Stimulated activated CD4-positive, alpha-beta T cell treated with anti-CD3 and anti-CD28 coated beads, TNF-alpha, amount 100 ng/mL, for 4 hours (primary cell): ENCODE results near the gene ASCC3.

Experiments
- DNase-seq, 3 experiments: peaks; one replicate each; pipeline ENCODE4 v3.0.0-alpha.2; 2020; ENCODE audit warnings: low read depth in 3 of 3

ASCC3 gene

DNA sequence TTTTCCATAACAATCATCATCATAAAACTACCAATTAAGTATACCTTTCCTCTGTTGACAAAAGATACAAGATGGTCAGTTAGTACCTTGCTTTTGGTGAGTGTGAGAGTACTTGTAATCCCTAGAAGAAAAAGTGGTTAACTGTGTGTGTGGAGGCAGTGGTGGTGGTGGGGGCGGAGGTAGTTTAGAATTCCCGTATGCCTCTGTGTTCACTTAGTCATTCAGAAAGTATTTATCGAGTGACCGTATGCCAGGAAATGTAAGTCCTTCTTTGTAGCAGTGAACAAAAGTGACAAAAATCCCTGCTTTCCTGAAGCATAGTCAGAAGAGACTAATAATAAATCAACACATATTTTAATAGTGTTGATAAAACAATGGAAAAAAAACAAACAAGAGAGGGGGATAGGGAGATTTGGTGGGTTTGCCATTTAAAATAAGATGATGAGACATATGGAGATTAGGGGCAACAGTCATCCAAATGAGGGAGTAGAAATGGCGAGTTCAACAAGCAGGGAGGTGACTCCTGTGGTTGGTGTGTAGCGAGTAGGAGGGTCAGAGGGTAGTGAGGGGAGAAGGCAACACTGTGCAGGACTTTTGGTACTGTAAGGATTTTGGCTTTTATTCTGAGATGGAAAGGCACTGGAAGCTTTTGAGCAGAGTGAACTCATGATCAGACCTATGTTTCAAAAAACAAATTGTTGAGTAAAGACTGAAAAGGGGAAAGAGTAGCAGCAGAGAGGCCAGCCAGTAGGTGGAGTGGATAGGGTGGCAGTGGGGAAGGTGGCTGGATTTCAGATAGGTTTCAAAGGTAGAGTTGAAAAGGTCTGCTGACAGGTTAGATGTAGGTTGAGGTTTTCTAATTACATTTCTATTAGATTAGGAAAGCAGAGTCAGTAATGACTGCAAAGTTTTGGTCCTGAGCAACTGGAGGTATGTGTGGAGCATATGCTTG is 376.1 kb downstream of the ASCC3 start:
- no peak for DNase-seq

DNA sequence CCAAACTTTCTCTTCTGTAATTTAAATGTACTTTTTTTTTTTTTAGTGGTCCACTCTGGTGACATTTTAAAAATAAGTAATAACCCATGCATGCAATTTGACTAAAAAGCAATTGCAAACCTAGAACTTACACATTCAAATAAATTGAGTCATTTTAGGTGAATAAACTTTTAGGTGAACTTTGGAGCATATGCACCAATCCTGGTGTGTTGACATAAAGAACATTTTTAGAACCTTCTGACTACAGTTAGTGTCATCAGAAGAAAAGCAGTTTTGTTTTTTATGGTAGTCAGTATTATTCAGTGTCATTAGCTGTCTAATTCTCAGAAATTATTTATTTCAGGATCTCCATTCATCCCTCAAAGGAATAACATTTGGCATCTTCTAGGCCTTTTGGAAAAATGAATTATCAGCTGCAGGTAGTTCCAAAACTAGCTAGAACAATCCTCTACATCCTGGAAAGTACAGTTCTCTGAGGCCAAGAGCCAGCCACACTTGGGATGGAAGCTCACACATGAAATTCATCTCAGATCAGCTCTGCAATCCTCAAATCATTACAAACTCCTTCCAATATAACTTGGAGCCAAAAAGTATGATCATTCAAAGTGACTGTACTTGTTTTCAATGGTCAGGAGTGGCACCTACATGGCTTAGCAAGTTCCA is 378.0 kb downstream of the ASCC3 start:
- no peak for DNase-seq

DNA sequence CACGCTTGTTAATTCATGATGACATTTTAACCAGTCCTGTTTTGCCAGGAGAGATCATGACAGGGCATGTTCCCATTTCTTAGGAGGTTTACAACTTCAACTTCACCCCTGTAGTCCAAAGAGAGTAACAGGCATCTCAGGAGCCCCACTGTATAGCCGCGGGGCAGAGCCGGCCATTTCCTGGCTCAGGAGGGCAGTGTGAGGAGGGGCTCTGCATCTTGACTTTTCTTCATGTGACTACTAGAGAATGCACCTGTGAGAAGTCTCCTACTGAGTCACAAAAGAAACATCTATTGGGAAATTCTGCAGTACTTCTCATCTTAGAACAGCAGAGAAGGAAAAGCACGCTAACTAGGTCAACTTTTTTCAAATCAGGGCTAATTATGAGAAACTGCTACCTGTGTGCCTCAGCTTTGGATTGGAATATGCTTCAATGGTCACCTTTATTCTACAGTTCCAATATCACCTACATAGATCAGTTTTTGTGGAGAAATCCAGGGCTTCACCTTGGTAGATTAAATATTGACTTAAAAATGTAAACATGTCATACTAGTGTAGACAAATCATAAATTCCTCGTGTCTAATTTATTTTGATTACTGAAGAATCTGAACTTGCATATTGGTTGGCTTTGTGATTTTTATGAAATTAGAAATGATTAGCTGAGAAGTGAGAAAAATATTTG is 387.8 kb downstream of the ASCC3 start:
- no peak for DNase-seq

DNA sequence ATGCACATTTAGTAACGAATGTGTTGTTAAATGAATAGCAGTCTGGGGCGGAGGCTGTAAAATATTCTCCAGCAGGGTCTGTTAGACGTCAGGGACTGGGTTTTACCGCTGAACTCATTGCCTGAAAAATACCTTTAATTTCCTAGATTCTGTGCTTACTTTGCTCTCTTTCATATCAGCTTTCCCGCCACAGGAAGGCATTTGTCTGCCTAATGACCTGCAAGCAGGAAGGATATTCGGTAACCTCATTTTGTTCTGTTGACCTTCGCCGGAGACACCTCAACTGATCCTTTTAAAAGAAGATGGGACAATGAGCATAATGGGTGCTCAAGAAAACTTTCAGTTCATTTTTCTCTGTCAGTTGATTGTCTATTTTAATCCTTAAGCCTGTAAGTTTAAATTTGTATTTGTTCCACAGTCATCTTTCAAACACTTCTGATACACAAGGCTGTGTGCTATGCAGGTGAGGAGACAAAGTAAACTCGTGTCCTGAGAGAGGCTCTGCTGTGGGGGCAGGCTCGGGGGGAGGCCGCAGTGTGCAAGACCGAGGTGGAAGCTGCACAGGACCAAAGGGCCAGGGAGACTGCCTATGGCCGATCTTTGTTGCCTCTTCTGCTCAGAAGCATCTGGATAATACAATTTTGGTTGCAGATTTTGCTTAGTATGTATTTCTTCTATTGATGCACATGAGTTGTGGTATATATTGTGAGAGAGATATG is 389.0 kb downstream of the ASCC3 start:
- DNase-seq, result no peak

DNA sequence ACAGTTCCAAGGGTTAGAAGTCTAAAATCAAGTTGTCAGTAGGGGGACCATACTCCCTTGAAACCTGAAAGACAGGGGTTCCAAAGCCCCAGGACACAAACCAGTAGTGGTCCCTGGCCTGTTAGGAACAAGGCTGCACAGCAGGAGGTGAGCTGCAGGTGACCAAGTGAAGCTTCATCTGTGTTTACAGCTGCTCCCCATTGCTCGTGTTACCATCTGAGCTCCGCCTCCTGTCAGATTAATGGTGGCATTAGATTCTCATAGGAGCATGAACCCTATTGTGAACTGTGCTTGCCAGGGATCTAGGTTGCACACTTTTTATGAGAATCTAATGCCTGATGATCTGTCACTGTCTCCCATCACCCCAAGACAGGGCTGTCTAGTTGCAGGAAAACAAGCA is 391.1 kb downstream of the ASCC3 start:
- no peak for DNase-seq

DNA sequence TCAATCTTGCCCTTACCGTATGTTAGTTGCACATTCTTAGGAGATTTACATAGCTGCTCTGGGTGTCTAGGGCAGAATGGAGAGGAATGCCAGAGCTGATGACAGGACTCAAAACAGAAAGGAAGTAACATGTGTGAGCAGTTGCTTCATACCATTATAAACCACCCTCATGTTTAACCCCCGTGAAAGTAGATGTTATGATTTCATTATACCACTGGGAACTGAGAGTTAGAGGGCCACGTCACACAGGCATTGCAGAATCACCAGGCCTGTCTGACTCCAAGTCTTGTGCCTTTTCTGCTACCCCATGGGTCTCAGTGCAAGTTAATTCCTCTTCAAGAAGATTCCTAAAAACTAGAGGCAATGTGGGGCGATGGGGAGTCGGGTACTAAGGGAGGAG is 392.9 kb downstream of the ASCC3 start:
- no peak for DNase-seq

DNA sequence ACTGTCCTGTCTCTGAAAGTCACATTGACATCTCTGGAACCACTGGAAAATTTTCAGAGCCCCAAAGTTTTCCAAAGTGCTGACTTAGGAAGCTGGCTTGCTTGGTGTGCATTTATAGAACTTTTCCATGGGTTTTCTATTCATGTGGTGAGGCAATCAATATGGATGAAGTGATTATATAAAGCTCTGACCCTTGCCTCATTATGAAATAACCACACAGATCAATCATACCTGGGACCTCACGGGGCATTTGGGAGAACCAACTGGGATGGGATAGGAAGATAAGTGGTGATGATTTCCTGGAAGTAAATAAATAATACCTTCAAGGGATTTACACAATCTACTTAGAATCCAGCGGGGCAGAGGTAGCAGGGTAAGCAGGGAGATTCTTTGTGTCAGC is 393.5 kb downstream of the ASCC3 start:
- no peak for DNase-seq

DNA sequence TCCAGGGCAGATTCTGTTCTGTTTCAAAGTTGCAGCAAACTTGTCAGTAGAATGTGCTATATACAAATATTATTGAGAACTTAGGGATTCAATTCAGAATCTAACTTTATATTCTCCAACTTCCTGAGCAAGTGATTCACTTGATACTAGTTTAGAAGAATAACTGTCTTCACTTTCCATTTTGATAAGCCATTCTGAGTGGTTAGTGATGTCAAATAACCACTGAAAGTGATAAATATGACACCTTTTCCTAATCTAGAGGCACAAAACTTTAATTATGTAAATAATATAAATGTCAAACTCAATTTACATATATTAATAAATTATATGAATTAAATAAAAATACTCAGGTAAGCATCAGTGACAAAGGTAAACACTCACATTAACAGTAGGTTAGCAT is 395.9 kb downstream of the ASCC3 start:
- no peak for DNase-seq

DNA sequence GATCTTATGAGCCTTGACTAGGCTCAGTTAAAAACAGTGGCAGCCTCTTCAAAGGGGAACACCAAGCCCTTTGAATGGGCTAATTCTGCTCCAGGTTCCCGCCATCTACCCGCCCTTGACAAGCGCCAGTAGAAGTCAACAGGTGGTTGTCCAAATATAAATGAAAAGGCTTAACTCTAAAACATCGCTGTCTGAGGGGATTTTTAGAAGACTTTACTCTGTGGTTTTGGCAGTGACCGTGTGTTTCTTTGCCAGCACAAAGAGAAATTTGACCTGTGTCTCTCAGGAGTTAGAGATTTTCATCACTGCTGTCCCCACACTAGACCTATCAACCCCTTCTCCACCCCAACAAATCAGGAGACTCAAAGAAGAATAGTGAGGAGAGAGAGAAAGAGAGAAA is 396.7 kb downstream of the ASCC3 start:
- DNase-seq, result no peak

DNA sequence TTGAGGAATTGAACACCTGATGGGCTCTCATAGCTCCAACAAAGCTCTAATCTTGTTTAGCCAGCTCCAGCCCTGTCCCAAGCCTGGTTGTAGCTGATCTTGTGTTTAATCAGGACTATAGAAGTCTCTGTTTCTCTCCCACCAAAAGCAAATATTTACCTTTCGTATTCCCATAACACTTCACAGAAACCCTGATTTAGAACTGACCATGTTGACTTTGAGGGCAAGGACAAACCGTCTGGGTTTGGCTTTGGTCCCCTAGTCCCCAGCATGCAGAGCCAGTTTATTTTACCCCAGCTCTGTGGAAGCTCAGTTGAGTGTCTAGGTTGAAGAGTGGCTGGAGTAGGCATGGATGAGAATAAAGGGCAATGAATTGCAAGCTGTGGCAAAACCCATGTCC is 398.4 kb downstream of the ASCC3 start:
- DNase-seq, result no peak

DNA sequence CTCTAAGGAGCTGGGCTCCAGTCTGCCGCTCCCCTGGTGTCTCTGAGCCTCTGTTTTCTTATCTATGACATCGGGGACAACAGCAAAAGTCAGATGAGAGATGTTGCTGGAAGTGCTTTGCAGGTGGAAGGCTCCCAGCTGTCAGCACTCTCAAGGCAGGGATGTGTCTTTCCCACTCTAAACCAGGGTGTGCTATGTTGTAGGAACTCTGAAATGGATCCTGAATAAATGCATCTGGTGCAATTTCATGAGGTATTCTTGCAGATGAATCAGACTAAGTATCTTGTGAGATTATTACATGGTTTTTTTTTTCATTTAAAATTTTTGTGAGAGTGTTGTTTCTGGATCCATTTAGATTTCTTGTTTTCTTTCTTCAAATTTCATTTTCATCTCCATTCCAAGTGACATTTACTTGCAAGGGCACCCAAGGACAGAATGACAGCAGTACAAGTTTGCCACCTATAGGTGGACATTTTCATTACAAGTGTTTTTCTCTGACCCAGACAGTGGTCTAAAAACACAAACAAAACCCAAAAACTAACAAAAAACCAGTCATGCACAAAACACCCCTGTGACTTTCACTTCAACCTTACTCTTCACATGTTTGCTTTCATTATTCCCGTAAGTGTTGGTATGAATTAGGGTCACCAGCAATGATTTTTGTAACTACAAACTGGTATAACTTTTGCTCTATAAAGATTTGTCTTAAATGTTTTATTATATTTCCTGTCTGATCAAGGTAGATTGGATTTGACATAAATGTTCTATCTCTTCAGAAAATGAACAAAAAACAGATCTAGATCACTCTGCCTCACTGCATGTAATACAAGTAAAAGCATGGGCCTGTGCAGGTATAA is 401.7 kb downstream of the ASCC3 start:
- DNase-seq, result no peak

DNA sequence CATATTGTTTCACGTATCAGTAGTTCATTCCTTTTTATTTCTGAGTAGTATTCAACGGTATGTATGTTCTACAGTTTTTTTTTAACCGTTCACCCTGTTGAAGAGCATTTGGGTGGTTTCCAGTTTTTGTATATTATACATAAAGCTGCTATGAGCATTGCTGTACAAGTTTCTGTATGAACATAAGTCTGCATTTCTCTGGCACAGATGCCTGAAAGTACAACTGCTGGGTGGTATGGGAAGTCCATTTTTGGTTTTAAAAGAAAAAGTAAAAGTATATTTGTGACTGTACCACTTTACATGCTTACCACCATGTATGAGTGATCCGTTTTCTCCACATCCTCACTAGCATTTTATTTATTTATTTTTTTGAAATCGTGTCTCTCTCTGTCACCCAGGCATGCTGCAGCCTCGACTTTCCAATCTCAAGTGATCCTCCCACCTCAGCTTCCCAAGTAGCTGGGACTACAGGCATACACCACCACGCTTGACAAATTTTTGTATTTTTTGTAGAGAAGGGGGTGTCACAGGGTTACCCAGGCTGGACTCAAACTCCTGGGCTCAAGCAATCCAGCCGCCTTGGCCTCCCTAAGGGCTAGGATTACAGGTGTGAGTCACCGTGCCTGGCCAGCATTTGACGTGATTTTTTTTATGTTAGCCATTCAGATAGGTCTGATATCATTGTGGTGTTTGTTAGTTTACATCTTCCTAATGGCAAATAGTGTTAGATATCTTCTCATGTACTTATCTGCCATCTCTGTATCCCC is 405.4 kb downstream of the ASCC3 start:
- DNase-seq, result no peak

DNA sequence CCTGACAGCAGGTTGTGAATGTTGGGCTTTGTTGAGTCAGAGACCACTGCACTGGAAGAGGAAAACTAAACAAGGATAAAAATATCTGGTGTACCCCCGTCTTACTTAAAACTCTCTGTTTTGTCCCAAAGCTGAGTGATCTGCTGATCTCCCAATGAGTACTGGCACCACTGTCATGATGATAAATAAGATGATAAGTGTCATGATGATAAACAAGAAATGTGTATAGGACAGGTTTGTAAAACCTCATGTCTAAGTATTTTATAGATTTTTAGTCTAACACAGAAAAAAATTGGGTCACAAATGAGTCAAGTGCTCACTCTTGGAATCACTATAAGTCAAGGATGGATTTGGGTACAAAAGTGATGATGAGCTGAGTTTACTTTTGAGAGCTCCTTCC is 407.9 kb downstream of the ASCC3 start:
- no peak for DNase-seq

DNA sequence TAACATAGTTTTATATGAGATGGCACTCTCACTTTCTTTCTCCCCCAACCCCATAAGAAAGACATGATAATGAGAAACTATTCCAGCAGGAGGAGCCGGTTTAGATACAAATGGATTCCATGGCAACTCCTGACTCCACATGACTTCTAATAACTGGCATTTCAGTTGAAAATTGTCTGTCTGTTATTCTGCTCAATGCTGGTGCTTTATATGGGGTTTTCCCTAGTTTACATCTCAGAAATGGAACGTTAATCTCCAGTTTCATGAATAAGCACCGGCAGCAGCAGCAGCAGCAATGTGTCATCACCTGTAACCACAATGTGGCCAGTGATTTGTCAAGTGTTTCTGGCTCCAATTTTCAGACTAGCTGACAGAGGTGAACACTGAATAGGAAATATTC is 408.5 kb downstream of the ASCC3 start:
- no peak for DNase-seq

DNA sequence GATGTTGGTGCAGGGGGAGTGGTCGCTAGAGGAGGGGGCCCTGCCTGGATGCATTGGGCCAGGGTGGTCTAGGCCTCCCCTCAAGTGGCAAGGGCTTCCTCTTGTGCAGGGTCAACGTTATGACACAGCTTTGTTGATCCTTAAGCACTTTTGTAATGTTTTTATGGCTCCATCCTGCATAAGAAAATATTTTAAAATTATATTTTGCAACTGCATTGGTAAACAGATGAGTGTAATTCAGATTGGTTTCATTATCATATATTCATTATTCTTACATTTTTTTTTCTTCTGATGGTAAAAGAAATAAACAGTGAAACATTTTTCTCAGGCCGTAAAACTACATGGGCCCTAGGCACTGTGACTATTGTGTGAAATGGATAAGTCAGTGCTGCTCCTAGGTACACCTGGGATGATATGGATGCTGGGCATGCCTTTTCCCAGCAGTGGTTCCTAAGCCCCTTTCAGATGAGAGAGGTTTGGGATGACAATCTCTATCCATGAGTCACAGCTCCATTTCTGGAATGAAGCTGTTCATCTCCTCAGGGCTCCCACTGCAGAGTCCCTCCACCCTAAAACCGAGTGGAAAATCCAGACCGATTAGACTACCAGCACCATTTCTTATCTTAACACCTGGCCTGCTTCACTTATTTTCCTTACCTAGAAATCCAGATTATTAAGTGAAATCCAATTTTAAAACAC is 410.6 kb downstream of the ASCC3 start:
- no peak for DNase-seq

DNA sequence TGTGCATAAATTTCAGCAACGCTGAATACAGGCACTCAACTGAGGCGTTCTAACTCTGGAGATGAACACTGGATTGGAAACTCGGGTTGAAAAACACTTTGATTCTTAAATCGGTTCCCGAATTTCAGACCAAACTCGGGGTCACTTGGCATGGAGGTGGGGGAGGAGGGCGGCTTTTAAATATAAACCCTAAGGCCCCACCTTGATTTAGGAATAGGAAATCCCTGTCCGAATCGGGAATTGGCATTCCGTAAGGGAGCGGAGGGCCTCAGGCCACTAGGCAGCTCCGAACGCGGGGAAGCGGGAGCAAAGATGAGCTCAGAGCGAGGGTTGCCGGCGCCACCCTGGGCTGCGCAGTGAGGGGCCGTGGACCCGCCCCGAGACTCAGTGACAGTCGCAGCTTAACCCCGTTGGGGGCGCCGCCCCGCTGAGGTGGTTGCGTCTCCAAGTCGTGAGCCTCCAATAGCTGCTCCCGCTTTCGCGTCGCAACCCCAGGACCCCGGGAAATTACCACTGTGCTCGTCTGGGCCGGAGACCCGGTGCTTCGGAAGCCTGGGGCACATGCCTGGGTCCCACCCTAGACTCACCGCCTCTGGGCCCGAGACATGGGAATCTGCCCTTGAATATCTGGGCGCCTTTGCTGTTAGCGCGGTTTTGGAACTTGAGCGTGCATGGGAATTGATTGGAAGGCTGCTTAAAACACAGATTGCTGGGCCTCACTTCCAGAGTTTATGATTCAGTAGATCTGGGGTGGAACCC is 411.8 kb downstream of the ASCC3 start:
- DNase-seq, result no peak

DNA sequence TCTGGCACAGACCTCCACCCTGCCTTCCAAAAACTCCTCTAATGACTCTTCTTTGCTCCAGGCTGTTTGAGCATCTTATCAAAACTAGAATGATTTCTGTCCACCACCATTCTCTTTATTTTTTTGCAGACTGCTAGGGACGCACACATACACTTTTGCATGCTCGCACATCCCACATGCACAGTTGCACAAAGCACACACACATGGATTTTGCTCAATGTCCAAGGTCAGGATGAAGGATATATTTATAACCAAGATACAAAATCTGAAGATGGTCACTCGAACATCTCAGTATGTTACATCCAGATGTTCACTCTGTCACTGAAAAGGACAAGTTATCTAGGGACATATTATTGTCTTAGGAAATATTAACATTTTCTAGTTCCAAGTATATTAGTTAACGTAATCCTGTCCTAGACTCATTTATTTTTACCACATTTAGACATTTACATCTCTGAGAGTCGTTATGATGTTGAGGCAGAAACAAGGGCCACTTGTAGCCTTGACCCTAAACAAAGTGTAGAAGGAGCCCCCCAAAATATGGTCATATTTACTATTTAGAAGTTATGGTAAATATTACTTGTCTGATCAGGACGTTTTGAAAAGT is 413.0 kb downstream of the ASCC3 start:
- no peak for DNase-seq
